ENCODE data around the gene WDR5.

- TF ChIP-seq CTCF (IDR thresholded peaks at IDR 0.05) (no peak), POLR2AphosphoS5 (IDR thresholded peaks at IDR 0.05) (no peak)
These were observed 23.0 kb downstream of the WDR5 start for GRCh38 chr9:134158753-134159392.
